GM19372 (cell line): ENCODE measurements around the gene RRBP1.
"Not testable (repeated sequence)": the region's sequence is repeated elsewhere in the genome, so short reads cannot be mapped to it uniquely, and the experiment has no call there.

Experiments used
- ATAC-seq: cut with Tn5 transposase; IDR thresholded peaks from one replicate; pipeline ENCODE4 v1.9.1; 2021; ENCODE audit warnings: mild to moderate bottlenecking, low read depth, moderate library complexity; ENCODE audit not compliant: unreplicated experiment

The RRBP1 gene

DNA sequence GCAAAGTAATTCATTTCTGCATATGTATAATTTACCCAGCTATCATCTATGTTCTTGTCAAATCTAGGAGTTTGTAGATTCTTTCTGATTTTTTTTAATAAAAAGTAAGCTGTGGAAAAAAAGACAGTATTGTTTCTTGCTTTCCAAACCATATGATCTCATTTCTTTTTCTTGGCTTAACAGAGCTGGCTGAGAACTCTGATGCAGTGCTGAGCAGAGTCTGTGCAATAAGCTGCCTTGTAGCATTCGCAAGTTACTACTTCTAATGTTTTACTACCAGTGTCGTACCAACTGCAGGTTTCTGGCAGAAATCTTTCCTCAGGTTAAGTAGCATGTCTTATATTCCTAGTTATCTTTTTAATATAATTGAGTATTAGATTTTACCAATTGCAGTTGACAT, 15.6 kb downstream of the RRBP1 start:
- no peak for ATAC-seq

DNA sequence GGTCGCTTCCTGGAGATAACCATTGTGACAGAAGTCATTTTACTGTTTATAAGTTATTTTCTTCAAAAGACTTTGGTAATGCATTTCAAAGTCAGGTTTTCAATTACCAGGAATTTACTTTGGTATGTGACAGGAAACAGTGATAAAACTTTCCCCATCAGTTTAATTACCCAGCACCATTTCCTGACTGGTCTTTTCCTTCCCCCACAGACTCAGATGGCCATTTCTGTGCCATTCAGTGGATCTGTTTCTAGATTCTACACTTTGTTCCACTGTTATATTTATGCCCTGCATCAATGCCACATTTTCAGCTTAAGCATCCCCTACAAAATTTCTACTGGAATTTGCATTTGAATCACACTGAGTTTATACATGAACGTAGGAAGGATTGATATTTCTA, 16.3 kb downstream of the RRBP1 start:
- ATAC-seq, result no peak

DNA sequence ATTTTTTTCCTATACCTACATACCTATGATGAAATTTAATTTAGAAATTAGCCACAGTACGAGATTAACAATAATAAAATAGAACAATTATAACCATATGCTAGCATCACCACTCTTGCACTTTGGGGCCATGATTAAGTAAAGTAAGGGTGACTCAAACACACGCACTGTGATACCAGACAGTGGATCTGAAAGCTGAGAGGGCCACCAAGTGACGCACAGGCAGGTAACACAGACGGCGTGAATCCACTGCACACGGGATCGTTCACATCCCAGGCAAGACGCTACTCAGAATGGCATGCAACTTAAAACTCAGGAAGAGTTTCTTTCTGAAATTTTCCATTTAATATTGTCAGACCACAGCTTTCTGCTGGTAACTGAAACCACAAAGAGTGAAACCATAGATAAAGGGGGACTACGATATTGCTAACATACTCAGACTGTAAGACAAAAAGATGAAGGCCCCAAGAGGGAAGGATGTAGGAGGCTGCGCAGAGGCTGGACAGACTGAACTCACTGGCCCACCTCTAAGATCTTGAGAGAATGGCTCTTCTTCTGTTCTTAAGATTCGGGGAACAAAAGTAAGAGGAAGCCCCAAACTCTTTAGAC, 17.9 kb downstream of the RRBP1 start:
- no peak for ATAC-seq

DNA sequence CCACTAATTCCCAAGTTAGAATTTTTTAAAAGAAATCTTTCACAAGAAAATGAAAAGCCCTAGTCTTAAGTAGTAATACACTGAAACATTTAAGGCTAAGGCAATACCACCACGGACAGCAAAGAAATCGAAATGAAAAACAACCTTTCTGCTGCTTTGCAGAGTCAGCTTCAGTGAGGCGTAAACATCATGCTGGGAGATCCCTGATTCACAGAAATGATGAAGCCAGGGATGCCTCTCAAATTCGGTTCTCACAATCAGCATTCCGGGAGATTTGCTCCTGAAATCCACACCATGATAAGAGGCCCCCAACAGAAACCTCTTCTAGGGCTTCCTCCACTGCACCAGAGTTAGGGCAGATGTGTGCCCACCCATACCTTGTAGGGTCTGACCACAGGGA, 18.6 kb downstream of the RRBP1 start:
- ATAC-seq, result no peak

DNA sequence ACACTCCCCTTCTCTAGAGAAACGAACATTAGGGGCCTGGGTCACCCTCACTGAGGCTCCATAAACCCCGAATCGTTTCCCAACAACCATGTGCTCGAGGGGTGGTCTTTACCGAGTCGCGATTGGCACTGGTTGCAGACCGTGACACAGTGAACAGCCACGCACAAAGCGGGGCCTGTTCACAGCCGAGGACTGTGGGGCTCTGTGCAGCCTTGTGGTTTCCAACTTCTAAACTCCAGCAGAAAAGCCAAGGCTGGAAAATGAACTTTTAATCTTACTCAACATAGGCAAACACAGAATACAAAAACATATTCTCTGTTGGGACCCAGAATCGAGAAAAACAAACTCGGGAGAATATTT, 19.0 kb downstream of the RRBP1 start:
- ATAC-seq, result no peak

DNA sequence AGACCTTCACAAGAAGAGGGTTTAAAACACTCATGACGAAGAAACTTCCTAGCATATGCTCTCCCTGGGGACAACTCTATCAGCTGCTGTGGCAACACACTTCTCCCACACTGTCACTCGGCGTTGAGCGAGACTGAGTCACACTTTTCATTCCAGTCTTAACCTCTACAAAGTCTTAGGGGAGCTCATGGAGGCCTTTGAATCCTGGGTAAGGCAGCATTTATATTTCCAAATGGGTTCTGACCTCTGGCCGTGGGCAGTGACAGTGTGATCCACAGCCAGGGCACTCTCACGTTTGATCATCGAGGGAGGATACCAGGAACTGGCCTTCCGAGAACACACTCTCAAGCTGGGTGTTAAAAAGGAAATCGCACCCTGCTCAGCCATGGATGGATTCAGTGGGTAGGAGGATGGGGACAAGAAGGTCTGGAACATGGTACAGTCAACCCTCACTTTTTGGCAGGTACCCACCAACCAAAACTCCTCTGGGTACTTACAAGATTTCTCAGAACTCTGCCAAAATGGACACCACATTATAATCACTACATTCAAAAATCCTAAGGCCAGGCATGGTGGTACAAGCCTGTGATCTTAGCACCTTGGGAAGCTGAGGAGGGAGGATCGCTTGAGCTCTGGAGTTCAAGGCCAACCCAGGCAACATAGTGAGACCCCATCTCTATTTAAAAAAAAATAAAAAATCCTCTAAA, 19.6 kb downstream of the RRBP1 start:
- no peak for ATAC-seq

DNA sequence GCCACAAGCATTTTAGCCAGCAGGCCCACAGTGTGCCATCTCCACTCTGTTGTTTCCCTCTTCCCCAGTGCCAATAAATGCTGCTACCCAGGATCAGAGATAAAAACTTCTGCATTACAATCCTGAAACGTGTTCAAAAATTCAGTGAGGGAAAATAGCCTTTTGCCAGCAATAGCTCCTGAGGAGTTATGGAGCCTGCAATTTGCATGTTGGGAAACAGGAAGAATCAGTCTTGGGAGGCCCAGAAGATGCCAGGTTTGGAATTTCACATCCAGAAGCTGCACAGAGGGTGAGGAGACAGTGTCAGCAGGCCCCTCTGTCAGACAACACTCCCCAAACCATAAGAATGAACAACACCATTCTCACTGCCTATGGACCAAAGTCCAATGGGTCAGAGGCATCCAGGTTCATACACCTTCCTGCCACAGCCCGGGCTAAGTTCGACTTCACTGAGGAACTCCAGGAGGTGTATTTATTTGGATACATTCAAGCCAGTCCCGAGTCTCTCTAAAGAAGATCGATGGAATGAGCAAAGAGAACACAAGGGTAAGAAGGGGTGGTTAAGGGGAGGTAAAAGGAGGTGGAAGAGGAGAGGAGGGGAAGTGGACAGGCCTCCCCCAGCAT, 20.8 kb downstream of the RRBP1 start:
- no peak for ATAC-seq

DNA sequence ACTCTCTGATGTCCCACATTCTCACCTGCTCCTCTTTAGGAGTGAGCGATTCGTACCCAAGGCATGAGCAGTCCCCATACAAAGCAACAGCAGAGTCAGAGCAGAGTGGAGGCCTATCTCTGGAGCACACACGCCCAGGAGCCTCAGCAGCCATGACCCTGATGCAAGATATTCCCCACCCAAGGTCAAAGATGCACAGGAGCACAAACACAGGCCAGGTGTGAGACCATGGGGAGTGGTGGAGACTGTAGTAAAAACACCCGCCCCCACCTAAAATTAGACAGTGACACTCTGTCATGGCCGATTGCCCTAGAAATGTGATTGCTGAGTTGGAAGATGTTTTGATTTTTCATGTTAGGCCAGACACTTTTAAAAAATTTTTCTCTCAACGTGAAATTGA, 21.4 kb downstream of the RRBP1 start:
- ATAC-seq, result no peak

DNA sequence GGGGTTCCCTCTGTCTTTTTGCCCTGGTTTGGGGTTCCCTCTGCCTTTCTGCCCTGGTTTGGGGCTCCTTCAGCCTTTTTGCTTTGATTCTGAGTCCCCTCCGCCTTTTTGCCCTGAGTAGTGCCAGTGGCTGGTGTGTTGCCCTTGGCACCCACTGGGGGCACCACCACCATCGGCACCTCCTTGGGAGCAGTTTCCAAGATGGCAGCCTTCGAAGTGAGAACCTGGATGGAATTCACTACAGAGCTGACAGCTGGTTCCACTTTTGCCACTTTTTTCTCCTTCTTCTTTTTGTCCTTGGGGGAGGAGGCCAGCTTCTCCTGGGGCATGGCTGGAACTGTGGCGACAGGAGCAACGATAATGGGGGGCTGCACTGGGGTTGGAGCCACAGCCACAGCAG, 22.2 kb downstream of the RRBP1 start:
- no peak for ATAC-seq

DNA sequence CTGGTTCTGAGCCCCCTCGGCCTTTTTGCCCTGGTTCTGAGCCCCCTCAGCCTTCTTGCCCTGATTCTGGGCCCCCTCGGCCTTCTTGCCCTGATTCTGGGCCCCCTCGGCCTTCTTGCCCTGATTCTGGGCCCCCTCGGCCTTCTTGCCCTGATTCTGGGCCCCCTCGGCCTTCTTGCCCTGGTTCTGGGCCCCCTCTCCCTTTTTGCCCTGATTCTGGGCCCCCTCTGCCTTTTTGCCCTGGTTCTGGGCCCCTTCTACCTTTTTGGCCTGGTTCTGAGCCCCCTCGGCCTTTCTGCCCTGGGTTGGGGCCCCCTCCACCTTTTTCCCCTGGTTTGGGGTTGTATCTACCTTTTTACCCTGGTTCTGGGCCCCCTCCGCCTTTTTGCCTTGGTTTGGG, 22.7 kb downstream of the RRBP1 start:
- ATAC-seq, result not testable (repeated sequence)

DNA sequence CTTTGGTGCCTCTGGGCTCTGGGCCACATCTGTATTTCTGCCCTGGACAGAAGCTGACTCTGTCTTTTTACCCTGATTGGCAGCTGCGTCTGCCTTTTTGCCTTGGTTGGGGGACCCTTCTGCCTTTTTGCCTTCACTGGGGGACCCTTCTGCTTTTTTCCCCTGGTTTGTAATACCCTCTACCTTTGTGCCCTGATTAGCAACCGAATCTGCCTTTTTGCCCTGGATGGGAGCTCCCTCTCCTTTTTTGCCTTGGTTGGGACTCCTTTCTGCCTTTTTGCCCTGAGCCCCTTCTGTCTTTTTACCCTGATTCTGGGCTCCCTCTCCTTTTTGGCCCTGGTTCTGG, 23.4 kb downstream of the RRBP1 start:
- no peak for ATAC-seq

DNA sequence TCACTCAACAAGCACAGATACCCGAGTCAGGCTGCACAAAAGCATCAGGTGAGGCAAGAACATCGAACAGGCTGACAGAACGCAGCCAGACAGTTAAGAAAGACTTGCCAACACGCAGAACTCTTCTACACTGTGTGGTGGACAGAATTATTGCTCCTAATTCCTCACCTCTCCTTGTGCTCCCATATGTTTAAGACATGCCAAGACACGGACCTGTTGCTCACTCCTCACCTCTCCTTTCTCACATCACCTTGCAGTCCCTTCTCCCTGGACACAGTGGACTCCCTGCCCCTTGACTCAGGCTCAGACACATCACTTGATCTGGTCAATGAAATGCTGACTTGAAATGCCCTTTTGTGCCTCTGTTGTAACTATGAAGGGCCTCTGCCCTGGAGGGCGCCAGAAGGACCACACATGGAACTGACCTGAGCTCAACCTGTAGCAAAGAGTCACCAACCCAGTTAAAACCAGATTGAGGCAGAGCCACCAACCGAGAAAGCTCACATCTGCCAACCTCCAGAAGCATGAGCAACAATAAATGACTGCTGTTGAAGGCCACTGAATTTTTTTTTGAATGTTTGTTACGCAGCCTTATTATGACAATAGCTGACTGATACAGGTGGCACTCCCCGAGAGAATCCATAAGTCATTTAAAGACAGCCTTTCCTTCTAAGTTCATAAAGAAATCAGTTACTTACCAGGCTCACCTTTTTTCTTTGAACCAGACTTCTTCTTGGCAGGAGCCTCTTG, 24.0 kb downstream of the RRBP1 start:
- ATAC-seq, result no peak

DNA sequence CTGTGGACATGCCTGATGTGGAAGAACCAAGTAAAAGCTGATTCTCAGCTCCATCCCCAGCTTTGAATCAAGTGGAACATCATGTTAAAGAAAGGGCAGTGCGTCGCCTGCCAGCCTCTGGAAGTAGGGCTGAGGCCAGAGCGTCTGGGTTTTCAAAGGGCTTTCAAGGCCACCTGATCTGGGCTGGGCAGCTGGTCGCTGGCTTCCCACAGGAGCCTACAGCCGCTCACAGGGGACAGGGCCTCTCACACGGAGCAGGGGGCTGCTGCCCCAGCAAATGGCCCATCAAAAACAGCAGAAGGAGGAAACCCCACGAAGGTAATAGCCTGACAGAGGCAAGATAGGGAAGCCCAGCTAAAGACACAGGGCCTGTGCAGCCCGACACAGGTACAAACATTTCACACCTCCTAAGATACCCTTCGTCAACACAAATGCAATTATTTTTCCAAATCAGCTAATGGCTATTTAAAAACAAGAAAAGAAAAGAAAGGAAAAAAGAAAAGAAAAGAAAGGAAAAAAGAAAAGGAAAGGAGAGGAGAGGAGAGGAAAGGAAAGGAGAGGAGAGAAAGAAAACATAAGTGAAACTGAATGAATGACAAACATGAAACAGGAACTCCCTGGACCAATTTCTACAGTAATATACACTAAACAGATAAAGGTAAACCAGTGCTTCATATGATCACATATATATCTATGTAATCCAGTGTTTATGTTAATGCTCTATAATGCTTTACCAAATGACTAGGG, 24.8 kb downstream of the RRBP1 start:
- ATAC-seq, result no peak

DNA sequence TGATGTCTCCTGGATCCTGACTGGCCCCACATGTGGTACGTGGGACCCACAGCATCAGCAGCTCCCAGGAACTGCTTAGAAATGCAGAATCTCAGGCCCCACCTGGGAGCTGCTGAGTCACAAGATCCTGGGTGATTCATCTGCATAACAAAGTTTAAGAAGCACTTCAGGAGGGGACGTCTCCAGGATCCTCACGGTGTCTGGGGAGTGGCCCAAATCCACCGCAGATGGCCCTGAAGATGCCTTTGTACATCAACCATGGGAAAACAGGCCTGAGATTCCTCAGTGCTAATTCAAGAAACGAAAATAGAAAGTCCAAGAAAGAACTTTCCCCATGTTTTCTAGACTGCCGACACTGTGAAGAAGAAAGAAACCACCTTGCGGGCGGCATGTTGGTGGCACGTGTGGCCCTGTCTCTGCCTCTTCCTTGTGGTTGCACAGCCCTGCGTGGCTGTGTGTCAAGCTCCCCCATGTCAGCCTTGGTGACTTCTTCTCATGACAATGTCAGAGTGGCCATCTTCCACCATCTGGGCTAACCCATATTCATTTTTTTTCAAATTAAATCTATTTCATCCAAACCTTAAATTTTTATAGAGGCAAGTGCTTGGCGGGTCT, 26.1 kb downstream of the RRBP1 start:
- ATAC-seq, result no peak

DNA sequence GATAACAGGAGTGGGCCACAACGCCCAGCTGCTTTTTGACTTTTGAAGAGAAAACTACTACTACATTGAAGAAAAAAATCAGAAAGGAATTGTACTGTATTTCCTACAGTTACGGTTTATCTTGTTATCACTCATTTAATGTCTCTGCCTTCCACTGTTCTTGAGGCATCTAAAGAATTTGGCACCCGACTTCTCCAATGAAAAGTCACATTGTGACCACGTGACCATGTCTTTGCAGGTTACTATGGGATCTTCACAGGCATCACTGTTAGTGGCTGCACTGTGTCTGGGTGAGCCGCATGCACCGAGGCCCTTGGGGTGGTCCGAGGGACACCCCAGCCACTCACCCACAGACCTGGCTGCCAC, 26.8 kb downstream of the RRBP1 start:
- no peak for ATAC-seq

DNA sequence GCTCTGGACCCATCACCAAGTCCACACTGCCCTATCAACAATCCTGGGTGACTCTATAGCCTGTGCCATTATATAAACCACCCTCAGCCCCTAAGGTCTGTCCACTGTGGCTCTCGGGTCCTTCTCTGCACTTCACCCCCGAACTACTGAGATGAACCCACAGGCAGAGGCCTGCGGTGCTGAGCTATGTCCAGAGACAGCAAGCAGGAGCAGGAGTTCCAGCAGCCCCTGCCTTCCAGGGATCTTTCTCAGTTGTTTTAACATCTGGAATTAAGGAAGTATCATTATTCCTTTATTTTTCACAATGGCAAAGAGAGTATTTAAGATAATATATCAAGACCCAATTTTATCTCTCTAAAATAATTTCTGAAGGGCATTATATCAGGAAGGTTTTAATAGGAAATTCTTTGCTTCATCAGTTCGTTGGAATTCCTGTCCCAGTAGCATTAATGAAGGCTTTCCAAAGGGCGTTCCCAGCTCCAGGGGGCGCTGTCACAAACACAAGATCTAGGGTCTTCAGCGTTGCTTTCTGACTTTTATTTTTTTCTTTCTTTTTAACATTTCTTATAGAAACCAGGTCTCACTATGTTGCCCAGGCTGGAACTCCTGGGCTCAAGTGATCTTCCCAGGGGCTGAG, 27.3 kb downstream of the RRBP1 start:
- no peak for ATAC-seq

DNA sequence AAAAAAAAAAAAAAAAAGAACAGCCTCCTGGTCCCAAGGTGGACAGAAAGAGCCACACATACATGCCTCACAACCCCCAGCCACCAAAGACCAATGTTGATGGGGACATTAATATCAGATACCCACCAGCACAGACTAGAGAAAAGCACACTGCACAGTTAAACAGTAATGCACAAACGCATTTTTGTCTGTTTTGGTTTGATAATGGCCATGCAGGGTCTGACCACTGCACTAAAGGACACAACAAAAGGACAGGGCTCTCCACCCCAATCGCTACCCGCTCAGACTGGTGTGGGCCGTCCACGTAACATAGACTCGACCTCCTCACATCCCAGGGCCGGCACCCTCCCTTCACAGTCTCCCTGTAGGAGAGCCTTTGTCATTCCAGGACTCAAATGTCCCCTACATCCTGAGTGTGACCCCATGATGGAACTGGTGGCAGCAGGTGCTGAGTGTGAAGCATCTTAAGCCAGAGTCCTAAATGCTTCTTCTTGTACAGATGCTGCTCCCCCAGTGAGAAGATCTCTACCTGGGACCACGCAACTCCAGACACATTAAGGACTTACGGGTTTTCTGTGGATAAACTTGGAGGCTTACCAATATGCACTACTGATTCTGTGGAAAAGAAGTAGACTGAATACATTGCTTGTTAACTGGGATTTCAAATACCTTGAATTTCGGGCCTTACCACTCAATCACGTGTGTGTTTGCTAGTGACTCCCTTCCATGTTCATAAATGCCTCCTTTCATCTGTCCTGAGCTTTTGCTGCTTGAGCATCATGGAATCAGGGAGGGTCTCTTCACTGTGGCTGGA, 28.0 kb downstream of the RRBP1 start:
- ATAC-seq, result no peak

DNA sequence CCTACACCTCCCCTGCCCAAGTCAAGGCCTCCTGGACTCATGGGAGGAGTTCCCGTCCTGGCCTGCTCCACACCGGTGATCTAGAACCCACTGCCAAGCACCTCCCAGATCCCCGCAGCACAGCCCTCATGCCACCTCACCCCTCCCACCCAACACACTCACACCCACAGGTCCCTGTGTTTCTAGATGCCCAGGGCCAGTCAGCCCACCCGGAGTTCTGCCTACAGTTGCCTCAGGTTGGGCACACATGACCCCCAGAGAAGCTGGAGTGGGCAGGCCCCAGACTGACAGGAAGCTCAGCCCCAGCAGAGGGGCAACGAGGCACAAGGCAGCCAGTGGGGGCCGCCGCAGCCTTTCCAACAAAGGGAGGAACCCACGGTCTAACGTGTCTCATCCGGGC, 29.6 kb downstream of the RRBP1 start:
- ATAC-seq, result no peak

DNA sequence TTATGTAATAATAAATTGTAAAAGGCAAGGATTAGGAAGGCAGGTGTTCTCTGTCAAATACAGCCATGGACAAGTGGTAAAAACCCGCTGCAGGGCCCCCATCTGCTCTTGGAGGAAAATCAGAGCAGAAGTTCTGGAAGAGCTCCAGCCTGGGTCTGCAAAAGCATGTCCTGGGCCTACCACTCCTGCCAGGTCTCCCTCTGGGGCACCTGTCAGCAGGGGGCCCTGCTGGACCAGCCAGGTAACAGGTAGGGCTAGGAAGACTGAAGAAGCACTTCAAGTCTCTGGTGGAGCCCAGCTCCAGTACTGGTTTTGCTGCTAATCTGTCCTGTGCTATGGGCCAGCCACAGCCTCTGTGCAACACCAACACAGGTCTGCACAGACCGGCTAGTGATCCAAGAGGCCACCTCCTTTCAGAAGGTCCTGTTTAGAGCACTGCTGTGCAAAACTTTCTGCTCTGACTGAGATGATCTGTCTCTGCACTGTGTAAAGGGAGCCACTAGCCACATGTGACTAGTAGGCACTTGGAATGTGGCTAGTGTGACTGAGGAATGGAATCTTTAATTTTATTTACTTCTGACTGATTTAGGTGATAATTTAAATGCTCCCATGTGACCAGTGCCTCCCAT, 30.2 kb downstream of the RRBP1 start:
- ATAC-seq, result no peak
